Endothelial cell of umbilical vein (primary cell): ENCODE results near the gene GFER. TPM values are rescaled to one million over a fixed set of nuclear protein-coding genes. Genes with fewer than 3 reads are reported as not detected.
"Not testable (repeated sequence)": the region's sequence is repeated elsewhere in the genome, so short reads cannot be mapped to it uniquely, and the experiment has no call there.

Experiments used
- BruUV-seq: library from RNA; stranded (reverse); fragments of 400-500 nt; replicated peaks from 2 replicates; lab custom pipeline; 2021; lab: Mats Ljungman, UMichigan
- CTCF ChIA-PET: fragments of 300-600, 350-600 bp; sonication (Branson Sonifier 250); formaldehyde crosslinking; loops from one replicate; lab custom pipeline; 2021; ENCODE audit warnings: antibody characterized with exemption, inconsistent platforms; lab: Charles Lee
- POLR2A ChIA-PET: fragments of 300-600, 350-600 bp; sonication (Branson Sonifier 250); formaldehyde crosslinking; loops from one replicate; lab custom pipeline; 2021; ENCODE audit warnings: antibody characterized with exemption, inconsistent platforms; lab: Charles Lee
- DNase-seq: peaks from one replicate; pipeline ENCODE4 v3.0.0-alpha.2; 2011; ENCODE audit warnings: low read depth, low spot score
- FAIRE-seq: peaks from 2 replicates; lab custom pipeline; 2011; peaks lifted over from hg19 to GRCh38; lab: Jason Lieb, UNC
- H2AFZ ChIP-seq: 2 replicates; pipeline ENCODE4 v1.6.0; 2012; ENCODE audit warnings: low read depth, low read length, control low read depth, inconsistent platforms
- H3K27ac ChIP-seq: 2 replicates; pipeline ENCODE4 v1.5.1; 2011; ENCODE audit warnings: low read depth, mild to moderate bottlenecking, control low read depth, low read length, moderate library complexity; ENCODE audit not compliant: insufficient read depth
- H3K27me3 ChIP-seq, 2 experiments: 2 replicates each; pipeline versions ENCODE4 v1.6.0 to v1.6.1; 2011; ENCODE audit warnings: low read length in 2 of 2, mixed read lengths in 1 of 2; ENCODE audit not compliant: control insufficient read depth in 2 of 2, insufficient read depth in 2 of 2
- H3K36me3 ChIP-seq, 2 experiments: 2 replicates in 1 of 2; 3 replicates in 1 of 2; pipeline ENCODE4 v1.5.1; 2011; ENCODE audit warnings: low read length in 2 of 2, mild to moderate bottlenecking in 1 of 2, moderate library complexity in 1 of 2; ENCODE audit not compliant: control insufficient read depth in 2 of 2, insufficient read depth in 2 of 2; ENCODE audit errors: extremely low read depth in 1 of 2
- H3K4me1 ChIP-seq: 3 replicates; pipeline ENCODE4 v1.5.1; 2011; ENCODE audit warnings: mild to moderate bottlenecking, low read length; ENCODE audit not compliant: control insufficient read depth, insufficient read depth; ENCODE audit errors: extremely low read depth
- H3K4me2 ChIP-seq: 2 replicates; pipeline ENCODE4 v1.6.1; 2011; ENCODE audit warnings: low read length, control low read depth, mixed read lengths; ENCODE audit not compliant: insufficient read depth
- H3K4me3 ChIP-seq, 3 experiments: fragments of 200-600 bp in 1 of 3; sonication (generic), shearing (Covaris generic) in 1 of 3; replicated peaks in 1 of 3; 2 replicates each; pipeline ENCODE4 v1.5.1; 2011 to 2016; ENCODE audit warnings: control low read depth in 3 of 3, low read length in 3 of 3, mild to moderate bottlenecking in 2 of 3, inconsistent platforms in 1 of 3, low read depth in 1 of 3, moderate library complexity in 1 of 3; ENCODE audit not compliant: insufficient read depth in 1 of 3
- H3K79me2 ChIP-seq: 2 replicates; pipeline ENCODE4 v1.6.0; 2012; ENCODE audit warnings: low read length, inconsistent platforms; ENCODE audit not compliant: control insufficient read depth, insufficient read depth
- H3K9ac ChIP-seq: replicated peaks from 2 replicates; pipeline ENCODE3; 2011; ENCODE audit warnings: low read length, control low read depth; ENCODE audit not compliant: insufficient read depth; ENCODE audit errors: extremely low read depth
- H3K9me1 ChIP-seq: replicated peaks from 3 replicates; pipeline ENCODE4 v1.6.0; 2011; ENCODE audit warnings: mild to moderate bottlenecking, low read length; ENCODE audit not compliant: control insufficient read depth, insufficient read depth; ENCODE audit errors: extremely low read depth
- H3K9me3 ChIP-seq: replicated peaks from 2 replicates; pipeline ENCODE4 v1.5.1; 2012; ENCODE audit warnings: low read length, inconsistent platforms; ENCODE audit not compliant: control insufficient read depth, insufficient read depth
- H4K20me1 ChIP-seq: replicated peaks from 2 replicates; pipeline ENCODE3; 2011; ENCODE audit warnings: mild to moderate bottlenecking, low read length; ENCODE audit not compliant: control insufficient read depth, insufficient read depth; ENCODE audit errors: extremely low read depth
- FOS ChIP-seq: IDR thresholded peaks from 2 replicates; pipeline ENCODE4 v1.6.1; 2011; ENCODE audit warnings: mild to moderate bottlenecking, low read length, moderate library complexity, borderline replicate concordance; ENCODE audit not compliant: insufficient read depth
- GATA2 ChIP-seq: IDR thresholded peaks from 2 replicates; pipeline ENCODE4 v1.7.0; 2011; ENCODE audit warnings: low read depth, mild to moderate bottlenecking, moderate library complexity, mixed read lengths, low read length; ENCODE audit not compliant: insufficient read length, insufficient read depth
- MYC ChIP-seq: IDR thresholded peaks from one replicate; pipeline ENCODE4 v1.6.1; 2011; ENCODE audit warnings: mild to moderate bottlenecking, low read depth, low read length
- POLR2A ChIP-seq: IDR thresholded peaks from 2 replicates; pipeline ENCODE4 v1.6.1; 2012; ENCODE audit warnings: low read depth, mild to moderate bottlenecking, control low read depth, low read length
- POLR2AphosphoS5 ChIP-seq: IDR thresholded peaks from 2 replicates; pipeline ENCODE4 v1.6.1; 2012; ENCODE audit warnings: low read depth, mild to moderate bottlenecking, control low read depth, low read length, moderate library complexity; ENCODE audit not compliant: insufficient read depth
- dilution Hi-C: fragments of 300-500 bp; cut with MboI; formaldehyde crosslinking; loops from one replicate; pipeline ENCODE4 v1.15.0; 2019; ENCODE audit warnings: low sequenced_read_pairs; ENCODE audit not compliant: extremely low pct_ligation_motif_present
- intact Hi-C: fragments of 100-400 bp; cut with micrococcal nuclease; formaldehyde crosslinking; loops from one replicate; pipeline ENCODE4 v1.10.0; 2022
- polyA plus RNA-seq, 4 experiments: library from polyadenylated mRNA; depleted of rRNA in 3 of 4; stranded (reverse) in 3 of 4; unstranded in 1 of 4; fragments of >200 nt; gene quantifications; 2 replicates each; pipeline versions ENCODE4 v1.2.1 to v1.2.3, GENCODE V29; 2011 to 2012; ENCODE audit warnings: missing spikeins in 1 of 4
- total RNA-seq: library from RNA; stranded (reverse); gene quantifications from 2 replicates; pipeline ENCODE4 v1.2.3, GENCODE V29; 2021
- TF ChIP-seq, protein P1 (sequence below), 2 donors: IDR thresholded peaks; 1 replicate in 1 of 2; 2 replicates in 1 of 2; pipeline ENCODE4 v1.5.1; 2011; ENCODE audit warnings: low read length in 2 of 2, mild to moderate bottlenecking in 2 of 2, moderate library complexity in 2 of 2, control low read depth in 1 of 2, inconsistent platforms in 1 of 2, low read depth in 1 of 2; ENCODE audit not compliant: insufficient read depth in 1 of 2; ENCODE audit errors: extremely low read depth in 1 of 2
- TF ChIP-seq, protein P2 (sequence below): IDR thresholded peaks from 2 replicates; pipeline ENCODE4 v1.6.1; 2011; ENCODE audit not compliant: insufficient read depth, insufficient read length

GFER gene
- total and polyA plus RNA-seq, 2 donors (not counting 3 experiments of a cell fraction or from before 2014, with no cell fraction given), result 13.7 to 29.9 TPM

GRCh38 chr16:2009791-2010510 is 26.0 kb downstream of the GFER start, which contains the start of gene ZNF598:
Gene ZNF598 (minus strand): TSS chr16:2009821.
- peak; percentile 96 for TF ChIP-seq POLR2AphosphoS5
- TF ChIP-seq, protein P1, sequence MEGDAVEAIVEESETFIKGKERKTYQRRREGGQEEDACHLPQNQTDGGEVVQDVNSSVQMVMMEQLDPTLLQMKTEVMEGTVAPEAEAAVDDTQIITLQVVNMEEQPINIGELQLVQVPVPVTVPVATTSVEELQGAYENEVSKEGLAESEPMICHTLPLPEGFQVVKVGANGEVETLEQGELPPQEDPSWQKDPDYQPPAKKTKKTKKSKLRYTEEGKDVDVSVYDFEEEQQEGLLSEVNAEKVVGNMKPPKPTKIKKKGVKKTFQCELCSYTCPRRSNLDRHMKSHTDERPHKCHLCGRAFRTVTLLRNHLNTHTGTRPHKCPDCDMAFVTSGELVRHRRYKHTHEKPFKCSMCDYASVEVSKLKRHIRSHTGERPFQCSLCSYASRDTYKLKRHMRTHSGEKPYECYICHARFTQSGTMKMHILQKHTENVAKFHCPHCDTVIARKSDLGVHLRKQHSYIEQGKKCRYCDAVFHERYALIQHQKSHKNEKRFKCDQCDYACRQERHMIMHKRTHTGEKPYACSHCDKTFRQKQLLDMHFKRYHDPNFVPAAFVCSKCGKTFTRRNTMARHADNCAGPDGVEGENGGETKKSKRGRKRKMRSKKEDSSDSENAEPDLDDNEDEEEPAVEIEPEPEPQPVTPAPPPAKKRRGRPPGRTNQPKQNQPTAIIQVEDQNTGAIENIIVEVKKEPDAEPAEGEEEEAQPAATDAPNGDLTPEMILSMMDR (IDR thresholded peaks at IDR 0.05; ENCODE audit: extremely low read depth in 1 of 2, insufficient read depth in 1 of 2, low read depth in 1 of 2, low read length in 2 of 2), result no peak
- no peak for TF ChIP-seq GATA2
- TF ChIP-seq FOS, result no peak
- peak; percentile 86 for TF ChIP-seq MYC
- TF ChIP-seq POLR2A, result peak; percentile 94
- TF ChIP-seq, protein P2, sequence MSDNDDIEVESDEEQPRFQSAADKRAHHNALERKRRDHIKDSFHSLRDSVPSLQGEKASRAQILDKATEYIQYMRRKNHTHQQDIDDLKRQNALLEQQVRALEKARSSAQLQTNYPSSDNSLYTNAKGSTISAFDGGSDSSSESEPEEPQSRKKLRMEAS, result peak; percentile 89
- dilution Hi-C loops, result no loop called here
- H3K79me2 ChIP-seq, result peaks cover 48% of the 10 kb centered on the region
- H3K9me1 ChIP-seq, result no peaks in the 10 kb centered on the region
- TSS peak; percentile 95 for BruUV-seq
- POLR2A ChIA-PET, result no interaction called here
- peaks cover 41% of the 10 kb centered on the region for H3K4me1 ChIP-seq
- H3K36me3 ChIP-seq, result no peaks in the 10 kb centered on the region
- peak within 1 kb of the TSS; percentile 86 for H3K27ac ChIP-seq
- no peaks in the 10 kb centered on the region for H4K20me1 ChIP-seq
- no peaks in the 10 kb centered on the region for H3K9me3 ChIP-seq
- peak within 1 kb of the TSS; percentile 92 for H3K4me2 ChIP-seq
- peak within 1 kb of the TSS; percentile 93 for H3K9ac ChIP-seq
- intact Hi-C loops, result loop anchor here (2.0 kb wide), 1 partner anchor 45 kb away; the partner anchor contains the start of gene RPS2
- H3K27me3 ChIP-seq, result no peaks in the 10 kb centered on the region
- peak within 1 kb of the TSS; percentile 72 to 85 (median 76) for H3K4me3 ChIP-seq
- FAIRE-seq (peak; percentile 92), DNase-seq (peak; percentile 72)
- peak within 1 kb of the TSS; percentile 45 for H2AFZ ChIP-seq
- CTCF ChIA-PET, result interaction anchor here (2.7 kb wide), 1 partner anchor 131 kb away, joined by 28 read pairs; no protein-coding TSS in a partner anchor

- dilution Hi-C loops, result not testable (repeated sequence)
Observed at GRCh38 chr16:2011726-2012125, 27.7 kb downstream of the GFER start.

More at GRCh38 chr16:2011726-2012125, 27.7 kb downstream of the GFER start:
- peaks cover 26% of the 10 kb centered on the region for H3K4me1 ChIP-seq
- H3K4me2 ChIP-seq, H4K20me1 ChIP-seq, H3K4me3 ChIP-seq, H3K9me1 ChIP-seq, H3K36me3 ChIP-seq, H3K27ac ChIP-seq, H3K27me3 ChIP-seq, H3K9me3 ChIP-seq, H2AFZ ChIP-seq, H3K9ac ChIP-seq, intact Hi-C loops, BruUV-seq, POLR2A ChIA-PET, DNase-seq, FAIRE-seq: not testable (repeated sequence)
- peaks cover 30% of the 10 kb centered on the region for H3K79me2 ChIP-seq
- CTCF ChIA-PET, result interaction anchor here (0.7 to 2.3 kb wide), 3 partner anchors 11 to 239 kb away, joined by 3 to 12 read pairs (median 7); partner anchors contain the start of genes ECI1 and FAHD1
